GM18951 (cell line): ENCODE measurements around the gene ABCA9.

Experiments
- POLR2A ChIP-seq: IDR thresholded peaks from 4 replicates; pipeline ENCODE4 v1.6.1; 2011; ENCODE audit warnings: mild to moderate bottlenecking; ENCODE audit not compliant: insufficient read length, insufficient read depth; ENCODE audit errors: extremely low read depth
- in situ Hi-C: fragments of 300-500 bp; cut with MboI; formaldehyde crosslinking; loops from one replicate; pipeline ENCODE4 v1.12.0; 2022; ENCODE audit warnings: low sequenced_read_pairs, mixed read lengths, inconsistent platforms; ENCODE audit not compliant: unreplicated experiment

The ABCA9 gene

GRCh38 chr17:68943123-68943811, 117.5 kb downstream of the ABCA9 start:
- in situ Hi-C loops: no loop called here

GRCh38 chr17:68942389-68942788, 118.3 kb downstream of the ABCA9 start:
- in situ Hi-C loops: no loop called here
- TF ChIP-seq POLR2A: no peak

More at GRCh38 chr17:68943123-68943811, 117.5 kb downstream of the ABCA9 start:
- TF ChIP-seq POLR2A: no peak

- TF ChIP-seq POLR2A: no peak
- in situ Hi-C loops: no loop called here
Observed at GRCh38 chr17:68941761-68942160, 119.0 kb downstream of the ABCA9 start.

- in situ Hi-C loops: no loop called here
- no peak for TF ChIP-seq POLR2A
Observed at GRCh38 chr17:68939195-68939594, 121.5 kb downstream of the ABCA9 start.

- in situ Hi-C loops: no loop called here
- no peak for TF ChIP-seq POLR2A
Observed at GRCh38 chr17:68937890-68938514, 122.7 kb downstream of the ABCA9 start.

- in situ Hi-C loops: no loop called here
- TF ChIP-seq POLR2A: no peak
Observed at GRCh38 chr17:68927516-68927915, 133.2 kb downstream of the ABCA9 start.

GRCh38 chr17:68924793-68925720, 135.7 kb downstream of the ABCA9 start:
- no peak for TF ChIP-seq POLR2A
- in situ Hi-C loops: no loop called here
